ENCODE data around the gene GSTM2.
A peak's percentile ranks its signal among the peaks of the same experiment; 100 is the strongest.

Gene GSTM2

DNA sequence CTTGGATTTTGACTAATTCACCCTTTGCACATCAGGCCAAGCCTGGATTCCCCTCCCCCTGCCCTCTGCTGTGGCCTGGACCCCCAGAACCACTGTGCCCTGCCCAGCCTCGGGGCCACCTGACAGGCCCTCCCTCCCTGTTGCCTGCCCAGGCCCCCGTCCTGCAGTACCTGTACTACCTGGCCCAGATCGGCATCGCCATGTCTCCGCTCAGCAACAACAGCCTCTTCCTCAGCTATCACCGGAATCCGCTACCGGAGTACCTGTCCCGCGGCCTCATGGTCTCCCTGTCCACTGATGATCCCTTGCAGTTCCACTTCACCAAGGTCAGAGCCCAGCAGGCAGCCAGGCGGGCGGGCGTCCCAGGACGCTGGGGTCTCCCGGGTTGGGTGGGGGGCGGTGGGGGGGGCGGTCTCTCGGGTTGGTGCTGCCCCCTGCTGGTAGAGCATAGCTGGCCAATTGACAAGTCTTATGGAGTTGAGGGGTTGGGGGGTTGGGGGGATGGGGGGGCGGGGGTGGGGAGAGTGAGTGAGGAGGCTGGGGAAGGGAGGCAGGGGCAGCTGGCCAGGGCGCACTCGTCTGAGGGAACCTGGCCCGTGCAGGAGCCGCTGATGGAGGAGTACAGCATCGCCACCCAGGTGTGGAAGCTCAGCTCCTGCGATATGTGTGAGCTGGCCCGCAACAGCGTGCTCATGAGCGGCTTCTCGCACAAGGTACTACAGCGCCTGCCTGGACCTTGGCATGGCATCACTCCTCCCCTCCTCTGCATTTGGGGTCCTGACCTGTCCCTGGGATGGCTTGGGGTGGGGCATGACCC lies 37.6 kb upstream of the GSTM2 start:
- no peak for DNase-seq

DNA sequence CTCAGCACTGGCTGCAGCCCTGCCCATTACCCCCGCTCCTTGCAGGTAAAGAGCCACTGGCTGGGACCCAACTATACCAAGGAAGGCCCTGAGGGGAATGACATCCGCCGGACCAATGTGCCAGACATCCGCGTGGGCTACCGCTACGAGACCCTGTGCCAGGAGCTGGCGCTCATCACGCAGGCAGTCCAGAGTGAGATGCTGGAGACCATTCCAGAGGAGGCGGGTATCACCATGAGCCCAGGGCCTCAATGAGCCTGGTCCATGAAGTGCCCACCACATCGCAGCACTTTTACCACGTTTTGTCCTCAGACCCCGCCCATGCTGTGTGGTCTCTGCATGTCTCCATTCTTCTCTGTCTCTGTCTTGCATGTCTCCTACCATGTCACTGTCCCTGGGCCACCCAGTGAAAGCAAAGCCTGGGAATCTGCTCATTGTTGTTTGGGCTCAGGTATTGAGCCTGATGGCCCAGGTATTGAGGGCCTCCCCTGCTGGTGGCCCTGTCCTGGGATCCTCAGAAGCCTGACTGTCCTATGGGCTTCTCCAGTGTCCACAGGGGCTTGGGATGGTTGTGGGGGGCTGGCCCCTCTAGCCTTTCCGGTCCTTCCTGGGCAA lies 36.9 kb upstream of the GSTM2 start:
- no peak for DNase-seq

DNA sequence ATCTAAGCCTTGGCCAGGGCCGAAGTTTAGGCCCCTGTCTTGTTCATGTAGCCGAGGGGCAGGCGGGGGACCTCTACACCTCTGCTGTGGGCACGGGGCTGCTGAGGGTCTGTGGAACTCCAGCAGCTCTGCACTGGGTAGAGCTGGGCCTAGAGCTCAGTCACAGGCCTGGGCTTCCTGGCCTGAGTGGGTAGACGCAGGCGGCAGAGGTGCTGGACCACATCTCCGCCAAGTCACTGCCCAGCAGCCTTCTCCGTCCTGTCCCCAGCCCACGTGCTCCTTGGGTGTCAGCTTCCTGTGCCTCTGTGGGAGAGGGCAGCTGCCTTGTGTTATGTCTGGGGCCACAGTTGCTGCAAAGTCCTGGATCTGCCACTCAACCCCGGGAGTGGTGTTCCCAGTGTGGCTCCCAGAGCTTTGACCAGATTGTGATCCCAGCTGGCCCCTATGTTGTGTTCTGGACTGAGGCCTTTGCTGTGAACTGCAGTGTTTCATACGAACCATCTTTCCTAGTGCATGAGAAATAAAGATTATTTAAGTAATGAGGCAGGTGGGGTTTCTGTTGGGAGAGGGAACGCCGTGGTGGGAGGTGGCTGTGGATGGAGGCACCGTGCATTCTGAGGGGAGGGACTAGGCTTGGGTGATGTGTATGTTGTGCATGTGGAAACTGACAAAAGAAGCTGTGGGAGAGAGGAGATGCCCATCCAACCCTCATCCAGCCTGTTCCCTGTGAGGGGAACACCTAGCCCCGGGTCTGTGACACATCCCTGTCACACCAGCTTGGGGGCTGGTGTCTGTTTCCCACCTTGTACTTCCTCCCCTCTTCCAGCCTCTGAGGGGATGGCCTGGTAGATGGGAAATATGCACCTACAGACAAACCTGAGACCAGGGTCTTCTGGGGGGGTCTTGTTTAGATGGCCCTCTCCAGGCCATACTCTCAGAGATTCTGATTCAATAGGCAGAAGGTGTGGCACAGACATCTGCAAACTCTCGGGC lies 36.0 kb upstream of the GSTM2 start:
- no peak for DNase-seq

DNA sequence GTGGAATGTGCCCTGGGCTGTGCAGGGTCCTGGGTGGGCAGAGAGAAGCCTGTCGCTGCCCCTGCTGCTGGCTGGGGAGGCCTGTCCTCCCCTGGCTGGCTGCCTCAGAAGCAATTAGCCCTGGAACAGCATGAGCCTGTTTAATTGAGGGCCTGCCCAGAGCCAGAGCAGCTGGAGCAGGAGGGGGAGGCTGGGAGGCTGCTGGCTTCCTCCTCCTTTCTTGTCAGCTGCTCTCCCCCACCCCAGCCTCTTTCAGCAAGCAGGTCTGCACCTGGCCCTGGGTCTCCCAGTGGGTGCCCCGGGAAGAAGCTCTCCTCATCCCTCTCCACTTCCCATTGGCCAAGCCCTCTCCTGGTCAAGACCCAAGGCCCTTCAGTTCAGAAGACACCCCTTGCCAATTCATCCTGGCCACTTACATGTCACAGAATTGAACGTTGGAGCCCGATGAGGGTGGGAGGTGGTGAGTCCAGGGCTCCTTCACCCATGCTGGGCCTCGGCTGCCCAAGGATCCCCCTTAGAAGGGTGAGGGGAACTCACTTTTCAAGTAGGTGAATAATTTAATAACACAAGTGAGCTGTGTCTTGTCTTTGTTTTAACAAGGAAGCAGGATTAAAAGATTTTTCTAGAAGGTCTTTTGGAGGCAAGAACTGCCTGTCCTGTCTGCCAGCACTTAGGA lies 35.0 kb upstream of the GSTM2 start:
- DNase-seq: no peak

DNA sequence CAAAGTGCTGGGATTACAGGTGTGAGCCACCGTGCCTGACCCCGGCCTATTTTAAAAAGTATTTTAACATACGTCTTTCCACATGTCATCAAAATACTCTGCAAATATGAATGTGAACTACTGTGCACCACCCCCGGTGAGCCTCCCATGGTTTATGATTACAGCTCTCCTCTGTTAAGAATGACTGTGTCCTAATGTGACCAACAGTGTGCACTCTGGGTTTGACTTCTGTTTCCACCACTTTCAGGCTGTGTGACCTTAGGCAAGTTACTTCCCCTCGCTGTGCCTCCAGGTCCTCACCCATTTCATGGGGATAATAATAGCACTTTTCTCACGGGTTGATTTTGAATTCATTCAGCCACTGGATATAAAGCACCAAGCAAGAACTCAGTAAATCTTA lies 33.6 kb upstream of the GSTM2 start:
- no peak for DNase-seq

DNA sequence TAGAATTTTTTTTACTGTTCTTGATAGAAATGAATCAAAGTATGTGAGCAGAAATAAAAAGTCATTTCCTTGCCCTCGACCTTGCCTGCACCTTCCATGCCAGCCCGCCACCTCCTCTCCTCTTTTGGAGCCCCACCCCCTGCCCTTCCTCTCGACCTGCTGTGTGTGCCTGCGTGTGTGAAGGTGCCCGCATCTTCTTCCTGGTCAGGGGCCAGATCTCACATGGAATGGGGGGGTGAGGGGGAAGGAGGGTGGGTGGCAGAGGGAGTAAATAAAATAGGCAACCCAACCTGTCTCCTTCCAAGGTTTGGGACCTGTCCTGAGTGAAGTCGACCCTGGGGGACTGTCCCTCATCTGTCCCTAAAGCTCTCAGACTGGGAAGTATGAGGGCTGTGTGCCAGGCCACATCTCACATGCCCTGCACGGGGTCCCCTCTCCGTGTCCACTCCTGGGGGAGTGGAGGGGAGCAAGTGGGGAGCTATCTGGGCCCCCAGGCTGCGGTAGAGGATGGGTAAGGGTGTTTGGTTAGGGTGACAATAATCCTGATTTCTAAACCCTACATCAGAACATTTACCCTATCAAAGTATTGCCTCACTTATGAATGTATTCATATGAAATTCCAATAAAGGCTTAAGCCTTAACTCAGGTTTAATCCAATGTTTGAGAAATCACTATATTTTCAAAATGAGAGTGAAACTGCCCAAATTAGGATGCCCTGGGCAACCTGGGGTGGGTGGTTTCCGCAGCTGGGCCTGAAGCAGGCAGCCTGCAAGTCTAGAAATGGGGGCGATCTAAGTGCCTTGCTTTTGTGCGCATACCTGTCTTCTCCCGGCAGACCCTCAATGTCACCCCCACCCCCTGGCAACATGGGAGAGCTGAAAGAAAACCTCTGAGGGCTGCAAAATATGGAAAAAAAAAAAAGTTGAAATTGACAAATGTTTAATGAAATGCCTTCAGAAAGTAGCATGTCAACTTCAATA lies 32.8 kb upstream of the GSTM2 start:
- no peak for DNase-seq

DNA sequence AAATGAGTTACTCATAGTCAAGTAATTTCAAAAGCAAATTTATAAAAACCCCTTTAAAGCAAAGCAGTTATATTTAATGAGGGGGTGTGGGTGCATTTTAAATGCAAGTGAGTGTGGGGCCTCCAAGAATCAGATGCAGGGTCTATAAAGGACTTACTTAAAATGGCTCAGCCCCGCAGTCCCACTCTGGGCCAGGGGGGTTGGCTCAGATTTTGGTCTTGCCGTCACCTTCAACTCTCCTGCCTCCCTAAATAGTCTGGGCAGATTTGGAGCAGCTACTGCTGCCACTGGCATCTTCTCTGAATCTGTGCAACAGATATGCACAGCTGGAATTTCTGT lies 32.0 kb upstream of the GSTM2 start:
- no peak for DNase-seq

DNA sequence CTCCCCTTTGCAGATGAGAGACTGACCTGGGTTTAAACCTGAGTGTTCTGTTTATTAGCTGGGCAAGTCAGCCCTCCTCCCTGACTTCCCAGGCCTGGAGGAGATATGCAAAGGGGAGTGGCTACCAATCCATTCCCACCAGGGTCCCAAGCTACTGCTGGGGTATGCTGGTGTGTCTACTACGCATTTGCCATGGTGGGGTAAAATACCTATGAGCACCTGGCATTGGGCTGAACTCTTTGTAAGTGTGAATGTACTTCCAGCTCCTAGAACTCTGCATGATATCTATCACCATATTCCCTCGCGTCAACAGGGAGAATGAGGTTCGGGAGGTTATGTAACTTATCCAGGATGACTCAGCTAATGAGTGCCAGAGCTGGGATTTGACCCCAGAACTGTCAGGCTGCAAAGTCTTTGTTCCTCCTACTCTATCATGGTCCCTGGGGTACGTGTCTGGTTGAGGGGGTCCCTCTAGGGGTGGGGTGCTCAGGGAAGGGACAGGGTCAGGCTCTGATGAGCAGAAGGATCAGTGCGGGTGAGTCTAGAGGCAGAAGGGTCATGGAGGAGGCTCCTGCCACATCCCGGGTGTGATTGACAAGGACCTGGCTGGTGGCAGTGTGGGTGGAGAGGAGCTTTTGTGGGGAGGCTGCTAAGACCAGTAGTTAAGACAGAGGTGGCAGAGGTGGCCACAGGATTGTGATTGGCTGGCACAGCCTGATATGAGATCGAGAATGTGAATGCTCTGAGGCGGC lies 31.5 kb upstream of the GSTM2 start:
- no peak for DNase-seq

DNA sequence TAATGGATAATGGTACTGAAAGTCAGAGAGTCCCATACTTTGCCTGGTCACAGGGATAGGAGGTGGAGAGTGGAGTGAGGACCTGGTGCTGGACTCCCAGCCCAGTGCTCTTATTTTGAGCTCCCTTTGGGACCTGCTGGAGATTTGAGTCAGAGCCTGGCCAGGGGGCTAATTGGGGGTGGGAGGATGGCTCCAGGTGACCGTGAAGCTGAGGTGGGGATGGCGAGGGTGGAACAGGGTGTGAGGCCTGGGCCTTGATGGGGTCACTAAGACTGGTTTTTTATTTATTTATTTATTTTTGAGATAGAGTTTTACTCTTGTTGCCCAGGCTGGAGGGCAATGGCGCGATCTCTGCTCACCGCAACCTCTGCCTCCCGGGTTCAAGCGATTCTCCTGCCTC lies 30.4 kb upstream of the GSTM2 start:
- no peak for DNase-seq

DNA sequence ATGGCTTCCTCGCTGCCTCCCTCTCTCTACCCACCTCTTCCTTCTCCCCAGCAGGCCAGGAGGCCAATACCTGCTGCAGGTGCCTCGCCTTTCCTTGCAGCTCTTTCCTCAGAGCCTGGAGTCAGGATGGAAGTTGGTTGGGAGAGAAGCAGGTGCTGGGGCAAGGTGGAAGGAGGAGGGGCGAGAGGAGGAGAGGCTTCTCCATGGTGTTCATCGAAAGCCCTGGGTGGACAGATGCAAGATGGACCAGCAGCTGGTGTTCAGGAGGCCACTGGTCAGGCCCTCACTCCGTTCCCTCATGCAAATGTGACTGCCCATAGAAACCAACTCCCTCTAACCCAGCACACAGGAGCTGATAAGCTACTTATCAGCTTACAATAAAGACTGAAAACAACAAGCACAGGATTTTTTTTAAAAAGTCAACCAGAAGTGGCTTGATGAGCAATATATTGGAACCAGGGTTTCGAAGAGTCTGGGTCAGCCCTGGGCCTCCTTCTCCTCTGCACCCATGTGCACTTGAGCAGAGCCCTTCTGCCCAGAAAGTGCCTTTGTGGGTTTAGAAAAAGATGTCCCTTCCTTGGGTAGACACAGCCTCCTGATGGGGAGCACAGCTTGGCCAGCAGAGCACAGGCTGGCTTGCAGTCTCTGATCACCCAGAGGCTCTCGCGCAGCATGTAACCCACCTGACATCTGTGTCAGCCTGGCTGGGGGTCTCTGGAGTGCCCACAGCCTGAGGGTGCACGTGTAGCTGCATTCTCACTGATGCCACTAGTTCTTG lies 28.6 kb upstream of the GSTM2 start:
- no peak for DNase-seq

DNA sequence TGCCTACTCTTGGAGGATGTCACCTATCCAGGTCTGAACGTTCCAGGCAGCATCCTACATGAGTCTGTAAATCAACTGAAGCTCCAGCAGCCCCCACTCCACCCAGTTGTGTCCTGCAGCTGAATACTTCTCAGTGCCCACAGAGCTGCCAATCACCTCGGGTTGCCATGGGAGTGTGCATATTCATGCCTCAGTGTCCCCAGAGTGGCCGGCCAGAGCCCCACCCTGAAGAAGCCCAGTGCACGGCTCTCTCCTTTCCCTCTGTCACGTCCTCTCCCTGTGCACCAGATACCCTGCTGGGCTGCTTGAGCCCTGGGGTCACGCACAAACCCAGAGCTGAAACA lies 28.0 kb upstream of the GSTM2 start:
- DNase-seq: no peak

DNA sequence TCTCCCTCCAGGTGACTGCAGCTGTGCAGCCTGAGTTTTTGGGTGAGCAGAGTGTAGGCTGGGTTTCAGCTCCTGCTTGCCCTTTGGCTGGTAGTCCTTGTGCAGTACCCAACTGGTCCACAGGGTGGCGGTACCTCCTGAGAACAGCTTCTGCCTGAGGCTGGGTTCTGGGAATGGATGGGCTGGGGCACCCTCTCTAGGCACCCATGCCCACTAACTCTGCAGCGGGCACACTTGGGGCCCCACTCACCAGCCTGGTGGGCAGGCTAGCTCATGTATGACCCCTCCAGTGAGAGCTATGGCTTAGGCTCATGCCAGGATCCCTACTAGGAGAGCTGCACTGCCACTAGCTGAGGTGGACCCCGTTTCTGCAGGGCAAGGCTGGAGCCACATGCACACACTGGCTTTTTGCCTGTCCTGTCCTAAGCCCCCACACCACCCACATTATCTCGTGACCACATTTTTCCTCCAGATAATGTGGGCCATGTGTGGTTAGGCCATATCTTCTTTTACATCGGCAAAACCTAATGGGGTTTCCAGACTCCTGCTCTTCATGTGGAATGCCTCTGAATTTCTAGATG lies 27.5 kb upstream of the GSTM2 start:
- DNase-seq: no peak

DNA sequence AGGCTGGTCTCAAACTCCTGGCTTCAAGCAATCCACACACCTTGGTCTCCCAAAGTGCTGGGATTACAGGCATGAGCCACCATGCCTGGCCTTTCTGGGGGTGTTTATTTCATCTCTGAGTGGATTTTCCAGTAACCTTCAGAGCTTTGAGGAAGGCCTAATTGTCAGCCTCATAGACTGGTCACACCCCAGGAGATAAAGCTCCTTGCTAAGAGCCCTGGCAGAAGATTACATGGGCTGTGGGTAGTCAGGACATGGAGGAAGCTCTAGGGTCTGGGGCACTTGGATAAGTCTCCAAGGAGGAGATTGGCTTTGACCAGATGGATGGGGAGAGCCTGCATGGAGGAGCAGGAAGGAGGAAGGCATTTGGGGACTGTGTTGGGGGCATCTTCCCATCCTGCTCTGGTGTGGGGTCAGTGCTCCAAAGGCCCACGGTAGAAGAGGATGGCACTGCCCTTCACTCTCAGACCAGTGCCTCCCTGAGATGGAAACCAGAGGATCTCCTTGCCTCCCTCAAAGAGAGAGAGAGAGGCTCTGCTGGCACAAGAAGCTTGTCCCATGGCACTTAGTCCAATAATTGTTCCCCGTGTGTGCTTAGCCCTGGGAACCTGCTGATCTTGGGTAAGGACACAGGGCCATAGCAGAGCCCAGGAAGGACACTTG lies 26.6 kb upstream of the GSTM2 start:
- DNase-seq: no peak

DNA sequence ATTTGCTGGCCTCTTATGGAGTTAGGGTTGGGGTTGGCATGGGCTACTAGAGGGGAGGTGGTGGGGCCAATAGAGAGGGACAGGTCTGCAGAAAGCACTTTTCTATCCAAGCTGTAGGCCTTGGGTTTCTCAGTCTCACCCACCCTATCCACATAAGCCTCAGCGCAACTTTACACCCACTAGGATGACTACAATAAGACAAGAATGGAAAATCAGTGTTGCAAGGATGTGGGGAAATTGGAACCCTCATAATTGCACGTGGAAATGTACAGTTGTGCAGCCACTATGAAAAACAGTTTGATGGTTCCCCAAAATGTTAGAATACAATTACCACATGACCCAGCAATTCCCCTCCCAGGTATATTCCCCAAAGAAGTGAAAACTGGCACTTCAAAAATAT lies 26.0 kb upstream of the GSTM2 start:
- no peak for DNase-seq

DNA sequence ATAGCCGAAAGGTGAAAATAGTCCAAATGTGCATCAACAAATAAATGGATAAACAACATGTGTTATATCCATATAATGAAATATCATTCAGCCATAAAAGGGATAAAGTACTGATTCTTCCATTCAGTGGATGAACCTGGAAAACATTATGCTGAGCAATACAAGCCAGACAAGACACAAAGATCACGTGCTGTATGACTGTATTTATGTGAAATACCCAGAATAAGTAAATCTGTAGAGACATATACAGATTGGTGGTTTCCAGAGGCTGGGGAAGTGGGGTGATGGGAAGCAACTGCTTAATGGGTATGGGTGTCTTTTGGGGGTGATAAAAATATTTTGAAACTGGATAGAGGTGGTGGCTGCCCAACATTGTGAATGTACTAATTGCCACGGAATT lies 25.2 kb upstream of the GSTM2 start:
- no peak for DNase-seq

DNA sequence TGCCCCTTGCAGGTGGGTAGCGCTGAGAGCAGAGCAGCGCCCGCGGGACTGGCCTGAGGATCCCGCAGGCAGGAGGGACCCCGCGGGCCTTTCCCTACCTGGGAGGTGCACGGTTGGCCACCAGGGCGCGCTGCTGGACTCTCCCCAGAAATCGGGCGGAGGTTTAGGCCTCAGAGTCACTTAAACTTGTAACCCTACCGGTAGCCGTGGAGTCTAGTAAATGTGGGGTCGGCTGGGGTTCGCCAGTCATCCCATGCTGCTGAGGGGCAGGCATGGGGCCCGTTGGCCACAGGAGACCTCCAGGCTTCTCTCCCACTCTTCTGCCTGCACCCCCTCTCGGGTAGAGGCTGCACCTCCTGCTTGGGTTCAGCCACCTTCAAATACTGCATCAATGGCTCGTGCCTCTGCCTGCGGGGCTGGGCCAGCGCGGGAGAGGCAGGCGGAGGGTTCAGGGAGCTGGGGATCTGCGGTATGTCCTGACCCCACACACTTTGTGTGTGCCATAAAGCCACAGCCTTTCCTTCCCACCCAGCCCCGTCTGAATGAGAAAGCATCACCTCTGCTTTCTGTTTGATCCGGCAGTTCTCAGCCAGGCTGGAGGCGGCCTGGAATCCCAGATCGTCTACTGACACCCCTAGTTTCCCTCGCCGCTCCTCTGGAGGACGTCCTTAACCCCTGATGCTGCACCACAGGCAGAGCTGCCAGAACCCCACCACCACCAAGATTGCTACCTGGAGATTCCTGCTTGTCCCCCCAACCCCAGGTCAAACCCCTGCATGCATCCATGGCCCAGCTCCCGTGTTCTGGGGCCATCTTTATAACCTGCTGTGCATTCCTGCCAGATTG lies 24.2 kb upstream of the GSTM2 start:
- peak; percentile 12 for DNase-seq

DNA sequence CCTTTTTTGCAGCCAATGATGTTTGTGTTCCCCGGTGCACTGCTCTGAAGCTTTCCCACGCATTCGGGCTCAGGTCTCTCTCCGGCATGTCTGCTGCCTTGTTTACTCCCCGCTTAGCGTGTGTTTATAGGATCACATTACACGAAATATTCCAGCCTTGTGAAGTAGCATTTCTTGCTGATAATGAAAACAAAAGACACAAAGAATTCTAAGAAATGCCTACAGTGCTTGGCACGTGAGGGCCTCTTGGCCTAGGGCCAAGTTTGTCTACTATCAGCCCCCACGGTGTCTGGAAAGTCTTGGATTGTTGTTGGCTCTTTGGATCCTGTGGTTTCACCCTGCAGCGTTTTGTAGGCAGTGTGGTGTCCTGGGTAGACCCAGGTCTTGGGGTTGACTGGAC lies 23.2 kb upstream of the GSTM2 start:
- DNase-seq: no peak

DNA sequence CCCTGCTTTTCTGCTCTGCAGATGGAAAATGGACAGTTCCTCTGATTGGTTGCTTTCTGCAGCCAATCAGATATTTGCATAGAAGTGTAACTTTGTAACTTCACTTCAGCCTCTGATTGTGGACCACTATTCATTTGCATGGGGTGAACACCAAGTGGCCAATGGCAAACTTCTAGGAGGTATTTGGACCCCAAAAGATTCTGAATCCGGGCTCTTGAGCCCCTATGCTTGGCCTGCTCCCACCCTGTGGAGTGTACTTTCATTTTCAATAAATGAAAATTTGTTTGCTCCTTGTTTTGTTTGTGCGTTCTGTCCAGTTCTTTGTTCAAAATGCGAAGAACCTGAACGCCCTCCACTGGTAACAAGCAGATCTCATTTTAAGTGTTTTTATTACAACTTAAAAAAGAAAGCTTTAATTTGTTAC lies 18.4 kb upstream of the GSTM2 start:
- no peak for DNase-seq
